K562 (cell line): ENCODE results near the gene HHIPL1. TPM values are rescaled to one million over a fixed set of nuclear protein-coding genes. Genes with fewer than 3 reads are reported as not detected.

Experiments used
- AFF4 ChIP-seq: sonication (generic); formaldehyde crosslinking; IDR thresholded peaks from 2 replicates; pipeline ENCODE4 v1.8.0; 2023; ENCODE audit warnings: mild to moderate bottlenecking, missing genetic modification reagents
- C11orf30 ChIP-seq: fragments of 450-650 bp; IDR thresholded peaks from 2 replicates; pipeline ENCODE4 v1.6.1; 2016; ENCODE audit warnings: low read depth, mild to moderate bottlenecking
- CREM ChIP-seq: IDR thresholded peaks from 2 replicates; pipeline ENCODE4 v1.6.1; 2014; ENCODE audit warnings: antibody characterized with exemption, low read depth
- CTCFL ChIP-seq: IDR thresholded peaks from 2 replicates; pipeline ENCODE4 v1.6.1; 2011; ENCODE audit warnings: borderline replicate concordance, low read depth, mild to moderate bottlenecking, moderate library complexity, low read length; ENCODE audit not compliant: insufficient read depth, poor library complexity, severe bottlenecking
- DEAF1 ChIP-seq: fragments of 450-650 bp; formaldehyde crosslinking; IDR thresholded peaks from 2 replicates; pipeline ENCODE4 v1.4.0; 2020; ENCODE audit warnings: mild to moderate bottlenecking, moderate library complexity
- DIDO1 ChIP-seq: fragments of 450-650 bp; IDR thresholded peaks from 2 replicates; pipeline ENCODE4 v1.6.1; 2016; ENCODE audit warnings: low read depth, missing biosample characterization, missing genetic modification characterization
- EGR1 ChIP-seq: fragments of 450-650 bp; conservative IDR thresholded peaks from 2 replicates; pipeline ENCODE4 v1.6.1; 2017; ENCODE audit warnings: mild to moderate bottlenecking
- NFXL1 ChIP-seq: fragments of 450-650 bp; formaldehyde crosslinking; IDR thresholded peaks from 2 replicates; pipeline ENCODE4 v1.4.0; 2021; ENCODE audit warnings: mild to moderate bottlenecking
- RAD21 ChIP-seq, 2 experiments: fragments of 250-450 bp in 1 of 2; fragments of 450-650 bp in 1 of 2; sonication (Bioruptor Pico) in 1 of 2; formaldehyde crosslinking in 1 of 2; IDR thresholded peaks in 1 of 2; conservative IDR thresholded peaks in 1 of 2; 2 replicates each; pipeline versions ENCODE4 v1.4.0 to v1.8.0; 2020 to 2022; ENCODE audit warnings: mild to moderate bottlenecking in 2 of 2, moderate library complexity in 1 of 2
- RB1 ChIP-seq: fragments of 450-650 bp; IDR thresholded peaks from 2 replicates; pipeline ENCODE4 v1.6.1; 2017; ENCODE audit warnings: low read depth, mild to moderate bottlenecking
- SP1 ChIP-seq: sonication (generic); formaldehyde crosslinking; IDR thresholded peaks from 2 replicates; pipeline ENCODE4 v1.8.1; 2022; ENCODE audit warnings: mild to moderate bottlenecking, missing genetic modification reagents
- ZNF239 ChIP-seq: fragments of 250-450 bp; sonication (Bioruptor Pico); IDR thresholded peaks from 2 replicates; pipeline ENCODE4 v1.4.0; 2020; ENCODE audit warnings: mild to moderate bottlenecking
- polyA plus RNA-seq, 8 experiments: library from polyadenylated mRNA; depleted of rRNA in 4 of 8; stranded (reverse) in 5 of 8; unstranded in 3 of 8; fragments of >200 nt; fragmentation: Nextera tagmentation in 2 of 8; fragmentation: Illumina TruSeq in 1 of 8; extraction: Ambion mirVana in 2 of 8; extraction: Trizol in 1 of 8; gene quantifications; 2 replicates each; pipeline versions ENCODE4 v1.2.1 to v1.2.3, GENCODE V29; 2011 to 2014; ENCODE audit warnings: inconsistent platforms in 1 of 8, missing spikeins in 1 of 8
- total RNA-seq, 7 experiments: library from RNA; depleted of rRNA in 6 of 7; stranded (reverse); fragments of >200 nt in 6 of 7; fragmentation: Illumina TruSeq in 2 of 7; extraction: Trizol in 2 of 7; gene quantifications; 2 replicates each; pipeline versions ENCODE4 v1.2.1 to v1.2.3, GENCODE V29; 2011 to 2021; ENCODE audit warnings: low replicate concordance in 1 of 7
- TF ChIP-seq, protein P1 (sequence below): sonication (generic); IDR thresholded peaks from 2 replicates; pipeline ENCODE4 v1.6.1; 2016
- TF ChIP-seq, protein P2 (sequence below): sonication (generic); formaldehyde crosslinking; IDR thresholded peaks from 2 replicates; pipeline ENCODE4 v1.9.0; 2022; ENCODE audit warnings: mild to moderate bottlenecking, missing genetic modification reagents

Gene HHIPL1
- total and polyA plus RNA-seq, 9 of the 15 experiments (the other 6 are each of a cell fraction or from before 2014, with no cell fraction given) = not detected

- no peak for TF ChIP-seq AFF4 (CRISPR knock-in tag)
- TF ChIP-seq RAD21 (CRISPR knock-in tag; conservative IDR thresholded peaks at IDR 0.05 in 1 of 2, IDR thresholded peaks at IDR 0.05 in 1 of 2) = peak; percentile 15 to 55; a peak in 2 of 4 replicates
- no peak for TF ChIP-seq NFXL1
- peak; percentile 34; the same call in 1 of the 2 replicates for TF ChIP-seq SP1 (CRISPR knock-in tag)
- TF ChIP-seq CREM = peak; percentile 35; the same call in 1 of the 2 replicates
- TF ChIP-seq EGR1 = no peak
- no peak for TF ChIP-seq DEAF1
- TF ChIP-seq DIDO1 = no peak
- TF ChIP-seq, protein P1, sequence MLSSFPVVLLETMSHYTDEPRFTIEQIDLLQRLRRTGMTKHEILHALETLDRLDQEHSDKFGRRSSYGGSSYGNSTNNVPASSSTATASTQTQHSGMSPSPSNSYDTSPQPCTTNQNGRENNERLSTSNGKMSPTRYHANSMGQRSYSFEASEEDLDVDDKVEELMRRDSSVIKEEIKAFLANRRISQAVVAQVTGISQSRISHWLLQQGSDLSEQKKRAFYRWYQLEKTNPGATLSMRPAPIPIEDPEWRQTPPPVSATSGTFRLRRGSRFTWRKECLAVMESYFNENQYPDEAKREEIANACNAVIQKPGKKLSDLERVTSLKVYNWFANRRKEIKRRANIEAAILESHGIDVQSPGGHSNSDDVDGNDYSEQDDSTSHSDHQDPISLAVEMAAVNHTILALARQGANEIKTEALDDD = no peak
- TF ChIP-seq, protein P2, sequence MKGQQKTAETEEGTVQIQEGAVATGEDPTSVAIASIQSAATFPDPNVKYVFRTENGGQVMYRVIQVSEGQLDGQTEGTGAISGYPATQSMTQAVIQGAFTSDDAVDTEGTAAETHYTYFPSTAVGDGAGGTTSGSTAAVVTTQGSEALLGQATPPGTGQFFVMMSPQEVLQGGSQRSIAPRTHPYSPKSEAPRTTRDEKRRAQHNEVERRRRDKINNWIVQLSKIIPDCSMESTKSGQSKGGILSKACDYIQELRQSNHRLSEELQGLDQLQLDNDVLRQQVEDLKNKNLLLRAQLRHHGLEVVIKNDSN (CRISPR knock-in tag) = no peak
- peak; percentile 42; the same call in 1 of the 2 replicates for TF ChIP-seq RB1
- TF ChIP-seq C11orf30 = no peak
- TF ChIP-seq CTCFL = peak; percentile 85
- no peak for TF ChIP-seq ZNF239
Measured at GRCh38 chr14:99682809-99683618, 38.1 kb downstream of the HHIPL1 start (continued).
